HUDEP-2 (cell line): ENCODE data around the gene DUSP15.
"Not testable (repeated sequence)": the region's sequence is repeated elsewhere in the genome, so short reads cannot be mapped to it uniquely, and the experiment has no call there.

Source experiments
- DNase-seq, 76 experiments: peaks; one replicate each; lab custom pipeline; 2025; ENCODE audit not compliant: unreplicated experiment in 76 of 76; lab: John Stamatoyannopoulos, UW

DUSP15 gene

GRCh38 chr20:31824554-31825313, 45.6 kb downstream of the DUSP15 start:
- DNase-seq = no peak

DNA sequence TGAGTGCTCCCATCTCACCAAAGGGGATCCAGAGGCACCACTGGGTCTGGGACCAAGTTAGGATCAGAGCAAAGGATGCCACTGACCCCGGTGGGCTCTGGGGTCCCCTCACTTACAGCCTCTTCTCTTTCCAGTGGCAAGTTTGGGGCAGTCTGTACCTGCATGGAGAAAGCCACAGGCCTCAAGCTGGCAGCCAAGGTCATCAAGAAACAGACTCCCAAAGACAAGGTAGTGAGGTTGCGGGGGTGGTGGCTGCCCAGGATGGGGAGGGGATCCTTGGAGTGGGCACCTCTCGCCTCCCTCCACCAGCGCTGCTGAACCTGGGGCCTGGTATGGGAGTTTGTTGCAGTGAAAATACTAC, 46.2 kb downstream of the DUSP15 start:
- DNase-seq = no peak

GRCh38 chr20:31823360-31824124, 46.8 kb downstream of the DUSP15 start:
- DNase-seq = no peak

GRCh38 chr20:31822421-31823330, 47.7 kb downstream of the DUSP15 start:
- peak in 62 of 76 experiments; percentile 11 to 71 (median 51) for DNase-seq

DNA sequence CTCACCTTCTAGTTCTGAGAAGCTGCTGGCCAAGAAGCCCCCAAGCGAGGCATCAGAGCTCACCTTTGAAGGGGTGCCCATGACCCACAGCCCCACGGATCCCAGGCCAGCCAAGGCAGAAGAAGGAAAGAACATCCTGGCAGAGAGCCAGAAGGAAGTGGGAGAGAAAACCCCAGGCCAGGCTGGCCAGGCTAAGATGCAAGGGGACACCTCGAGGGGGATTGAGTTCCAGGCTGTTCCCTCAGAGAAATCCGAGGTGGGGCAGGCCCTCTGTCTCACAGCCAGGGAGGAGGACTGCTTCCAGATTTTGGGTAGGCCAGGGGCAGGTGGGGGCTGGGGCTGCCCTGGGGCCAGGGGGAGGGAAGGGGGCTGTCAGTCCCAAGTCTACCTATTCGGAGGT, 48.9 kb downstream of the DUSP15 start:
- DNase-seq = no peak

GRCh38 chr20:31820228-31820627, 50.1 kb downstream of the DUSP15 start:
- no peak for DNase-seq

DNA sequence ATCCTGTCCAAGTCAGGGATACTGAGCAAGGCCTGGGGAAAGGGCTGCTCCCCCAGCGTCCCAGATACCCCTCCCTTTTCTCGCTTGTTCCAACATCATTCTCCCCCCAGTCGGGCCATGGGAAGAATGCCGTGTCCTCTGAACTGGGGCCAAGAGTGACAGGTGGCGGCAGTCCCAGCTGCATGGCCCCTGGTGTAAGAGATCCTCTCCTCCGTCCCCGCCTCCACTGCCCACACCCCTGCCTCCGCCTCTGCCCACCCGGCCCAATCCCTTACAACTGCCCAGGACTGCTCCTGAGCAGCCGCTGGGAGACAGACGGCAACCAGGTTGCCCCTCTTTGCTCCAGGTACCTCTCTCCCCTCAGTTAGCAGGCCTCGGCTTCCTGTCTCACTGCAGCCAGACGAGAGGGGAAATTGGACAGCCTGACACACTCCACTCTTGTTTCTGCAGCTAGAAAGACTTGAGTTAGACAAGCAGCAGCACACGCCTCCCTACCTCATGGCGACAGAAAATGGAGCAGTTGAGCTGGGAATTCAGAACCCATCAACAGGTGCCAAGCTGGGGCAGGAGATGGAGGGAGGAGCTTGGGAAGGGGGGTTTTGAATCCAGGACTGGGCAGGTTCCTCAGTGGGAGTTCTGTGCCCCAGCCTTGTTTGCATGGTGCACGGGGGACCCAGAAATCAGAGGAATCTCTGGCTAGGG, 51.1 kb downstream of the DUSP15 start, which contains the start of gene MYLK2:
Gene MYLK2, plus strand, starts transcription at position 274 of the 702 bp plus-strand sequence. Its CDS starts 225 bp downstream, at position 499.
- no peak for DNase-seq

GRCh38 chr20:31818376-31818908, 51.9 kb downstream of the DUSP15 start:
- DNase-seq = no peak

- no peak for DNase-seq
These were observed 52.9 kb downstream of the DUSP15 start for GRCh38 chr20:31817461-31817860.

DNA sequence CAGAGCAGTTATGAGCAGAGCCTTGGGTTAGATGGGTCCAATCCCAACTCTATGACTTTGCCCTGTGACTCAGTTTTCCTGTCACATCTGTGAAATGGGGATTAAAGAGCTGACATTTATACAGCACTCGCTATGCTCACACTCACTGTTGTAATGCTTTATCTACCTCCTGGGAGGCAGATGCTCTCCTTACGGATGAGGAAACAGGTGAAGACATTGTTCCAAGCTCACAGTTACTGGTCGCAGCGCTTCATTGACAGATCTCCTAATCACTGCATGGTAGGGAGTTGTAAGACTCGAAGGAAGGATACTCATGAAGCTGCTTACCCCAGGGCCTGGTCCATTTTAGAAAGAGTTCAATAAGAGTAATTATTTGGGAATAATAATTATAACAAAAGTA, 54.1 kb downstream of the DUSP15 start:
- no peak for DNase-seq

- no peak for DNase-seq
These were observed 54.7 kb downstream of the DUSP15 start for GRCh38 chr20:31815408-31816188.

DNA sequence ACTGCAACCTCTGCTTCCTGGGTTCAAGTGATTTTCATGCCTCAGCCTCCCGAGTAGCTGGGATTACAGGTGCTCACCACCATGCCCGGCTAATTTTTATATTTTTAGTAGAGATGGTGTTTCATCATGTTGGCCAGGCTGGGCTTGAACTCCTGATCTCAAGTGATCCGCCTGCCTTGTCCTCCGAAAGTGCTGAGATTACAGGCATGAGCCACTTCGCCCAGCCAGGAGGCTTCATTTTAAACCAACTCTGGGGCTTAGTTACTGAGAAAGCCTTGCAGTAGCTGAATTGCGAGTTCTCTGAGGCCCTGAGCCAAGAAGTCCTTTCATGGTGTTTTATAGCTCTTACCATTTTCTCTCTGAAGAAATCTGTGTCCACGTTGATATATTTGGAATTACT, 56.2 kb downstream of the DUSP15 start:
- not testable (repeated sequence) for DNase-seq

DNA sequence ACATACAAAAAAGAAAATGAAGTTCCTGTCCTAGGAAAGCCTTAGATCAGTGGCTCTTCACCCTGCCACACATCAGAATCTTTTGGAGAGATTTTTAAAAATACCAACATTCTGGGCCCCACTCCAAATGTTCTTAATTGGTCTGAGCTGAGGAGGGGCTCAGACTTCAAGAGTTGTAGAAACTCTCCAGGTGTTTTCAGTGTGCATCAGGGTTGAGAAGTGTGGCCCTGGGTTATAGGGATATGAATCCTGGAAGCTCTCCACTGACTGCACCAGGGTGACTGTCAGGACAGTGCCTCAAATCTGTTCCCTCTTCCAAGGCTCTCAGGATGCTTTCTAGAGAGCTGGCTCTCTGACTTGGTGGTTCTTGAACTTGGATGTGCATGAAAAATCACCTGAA, 56.7 kb downstream of the DUSP15 start:
- DNase-seq = no peak

- no peak for DNase-seq
These were observed 58.3 kb downstream of the DUSP15 start for GRCh38 chr20:31811796-31812728.

- no peak for DNase-seq
These were observed 59.1 kb downstream of the DUSP15 start for GRCh38 chr20:31811198-31811597.
